ENCODE measurements around the gene OR5H14.
"Not testable (repeated sequence)": the region's sequence is repeated elsewhere in the genome, so short reads cannot be mapped to it uniquely, and the experiment has no call there.

The OR5H14 gene

GRCh38 chr3:98196293-98196692 lies 49.0 kb downstream of the OR5H14 start:
- DNase-seq (ENCODE audit: low read depth in 3 of 3, low spot score in 1 of 3): not testable (repeated sequence)

- DNase-seq (ENCODE audit: low read depth in 3 of 3, low spot score in 1 of 3): no peak
Measured at GRCh38 chr3:98199020-98199419, 51.7 kb downstream of the OR5H14 start.

Data from stimulated activated CD4-positive, alpha-beta T cell treated with anti-CD3 and anti-CD28 coated beads, TNF-alpha, amount 100 ng/mL, for 1 hour (primary cell).